Activated B cell treated with CpG ODN at 0.5 μM for 24 hours (primary cell): ENCODE results near the gene STIM2. TPM values are rescaled to one million over a fixed set of nuclear protein-coding genes. Genes with fewer than 3 reads are reported as not detected.

Source experiments
- ATAC-seq: fragments of 200-7000 bp; cut with Tn5 transposase; one replicate; pipeline ENCODE4 v1.10.0; 2021; ENCODE audit warnings: low read depth, mild to moderate bottlenecking, moderate library complexity
- CTCF ChIA-PET: fragments of 350-600 bp; sonication (Branson Sonifier 250); formaldehyde crosslinking; loops from one replicate; lab custom pipeline; 2021; ENCODE audit warnings: antibody characterized with exemption; lab: Charles Lee
- POLR2A ChIA-PET: fragments of 350-600 bp; sonication (Branson Sonifier 250); formaldehyde crosslinking; loops from one replicate; lab custom pipeline; 2021; ENCODE audit warnings: antibody characterized with exemption; lab: Charles Lee
- DNase-seq: peaks from one replicate; pipeline ENCODE4 v3.0.0; 2022
- H3K27ac Mint-ChIP-seq: one replicate; pipeline ENCODE4 v1.8.0; 2020; ENCODE audit warnings: mixed read lengths
- H3K27me3 Mint-ChIP-seq: one replicate; pipeline ENCODE4 v1.8.0; 2021; ENCODE audit warnings: mixed read lengths
- H3K36me3 Mint-ChIP-seq: one replicate; pipeline ENCODE4 v1.8.0; 2021; ENCODE audit warnings: low read depth, mixed read lengths
- H3K4me1 Mint-ChIP-seq: one replicate; pipeline ENCODE4 v1.8.0; 2021; ENCODE audit warnings: mixed read lengths
- H3K4me3 Mint-ChIP-seq: one replicate; pipeline ENCODE4 v1.8.0; 2020; ENCODE audit warnings: mild to moderate bottlenecking, mixed read lengths
- H3K9me3 Mint-ChIP-seq: one replicate; pipeline ENCODE4 v1.8.0; 2020; ENCODE audit warnings: mixed read lengths
- CTCF ChIP-seq: fragments of 200-600 bp; IDR thresholded peaks from one replicate; pipeline ENCODE4 v1.8.0; 2022; ENCODE audit warnings: antibody characterized with exemption, mild to moderate bottlenecking
- intact Hi-C: fragments of 100-400 bp; cut with micrococcal nuclease; formaldehyde crosslinking; loops from one replicate; pipeline ENCODE4 v1.15.1; 2024
- total RNA-seq: library from RNA; stranded (reverse); gene quantifications from 2 replicates; pipeline ENCODE4 v1.2.3, GENCODE V29; 2022

STIM2 gene
- total RNA-seq, 1 donor from 2014 or later, result 59.8 TPM

GRCh38 chr4:26859762-26860156 is 882 bp upstream of the STIM2 start:
- Mint-ChIP-seq H3K4me3 (peak overlapping the region; percentile 99), H3K27me3 (no peaks in the 10 kb centered on the region), H3K4me1 (peaks cover 57% of the 10 kb centered on the region), H3K27ac (peak overlapping the region; percentile 96), H3K9me3 (no peaks in the 10 kb centered on the region), H3K36me3 (peaks cover 13% of the 10 kb centered on the region)
- no peak for TF ChIP-seq CTCF
- ChIA-PET POLR2A (interaction anchor here (1.2 to 4.0 kb wide), 7 partner anchors 25 to 1018 kb away, joined by 3 to 158 read pairs (median 22); partner anchors contain the start of gene TBC1D19), CTCF (interaction anchor here (0.7 to 2.4 kb wide), 5 partner anchors 13 to 150 kb away, joined by 3 to 10 read pairs (median 5); no protein-coding TSS in a partner anchor)
- ATAC-seq, result no peak
- intact Hi-C loops, result loop anchor here (1.0 to 10.0 kb wide), 10 partner anchors 33 to 1625 kb away; partner anchors contain the start of genes PI4K2B, SMIM20 and TBC1D19
- DNase-seq, result no peak

GRCh38 chr4:26860922-26861433 is 337 bp downstream of the STIM2 start:
- intact Hi-C loops, result loop anchor here (1.0 to 10.0 kb wide), 15 partner anchors 10 to 1626 kb away; partner anchors contain the start of genes PI4K2B, SMIM20 and TBC1D19
- CTCF ChIA-PET, result interaction anchor here (0.8 to 2.4 kb wide), 9 partner anchors 23 to 149 kb away, joined by 3 to 13 read pairs (median 4); no protein-coding TSS in a partner anchor
- H3K9me3 Mint-ChIP-seq, result no peaks in the 10 kb centered on the region
- peaks cover 69% of the 10 kb centered on the region for H3K4me1 Mint-ChIP-seq
- no peaks in the 10 kb centered on the region for H3K27me3 Mint-ChIP-seq
- peak overlapping the region; percentile 96 for H3K27ac Mint-ChIP-seq
- DNase-seq, result peak; percentile 67
- peaks cover 13% of the 10 kb centered on the region for H3K36me3 Mint-ChIP-seq
- no peak for TF ChIP-seq CTCF
- ATAC-seq, result peak; percentile 3
- POLR2A ChIA-PET, result interaction anchor here (0.7 to 4.0 kb wide), 35 partner anchors 12 to 1701 kb away, joined by 3 to 158 read pairs (median 5); partner anchors contain the start of genes SEPSECS, SMIM20 and TBC1D19
- peak overlapping the region; percentile 100 for H3K4me3 Mint-ChIP-seq

- Mint-ChIP-seq H3K9me3 (no peaks in the 10 kb centered on the region), H3K4me1 (peaks cover 74% of the 10 kb centered on the region), H3K27me3 (no peaks in the 10 kb centered on the region), H3K36me3 (peaks cover 13% of the 10 kb centered on the region), H3K27ac (peak overlapping the region; percentile 100), H3K4me3 (peak overlapping the region; percentile 100)
- DNase-seq (peak; percentile 65), ATAC-seq (peak; percentile 47)
- POLR2A ChIA-PET, result interaction anchor here (0.6 to 4.0 kb wide), 38 partner anchors 11 to 1090 kb away, joined by 3 to 158 read pairs (median 5); partner anchors contain the start of genes SMIM20 and TBC1D19
- CTCF ChIA-PET, result interaction anchor here (0.8 to 2.4 kb wide), 11 partner anchors 22 to 149 kb away, joined by 3 to 13 read pairs (median 4); no protein-coding TSS in a partner anchor
- no peak for TF ChIP-seq CTCF
- intact Hi-C loops, result loop anchor here (1.0 to 10.0 kb wide), 11 partner anchors 10 to 1627 kb away; partner anchors contain the start of genes PI4K2B and SMIM20
These were observed 969 bp downstream of the STIM2 start for GRCh38 chr4:26861434-26862186.

GRCh38 chr4:26862381-26862915 is 1.8 kb downstream of the STIM2 start:
- intact Hi-C loops, result loop anchor here (5.0 to 10.0 kb wide), 5 partner anchors 35 to 1628 kb away; partner anchors contain the start of gene PI4K2B
- DNase-seq (no peak), ATAC-seq (no peak)
- Mint-ChIP-seq H3K4me3 (peak overlapping the region; percentile 100), H3K27ac (peak overlapping the region; percentile 100), H3K9me3 (no peaks in the 10 kb centered on the region), H3K27me3 (no peaks in the 10 kb centered on the region), H3K4me1 (peaks cover 73% of the 10 kb centered on the region), H3K36me3 (peaks cover 11% of the 10 kb centered on the region)
- ChIA-PET POLR2A (interaction anchor here (0.7 to 4.0 kb wide), 12 partner anchors 8 to 543 kb away, joined by 3 to 158 read pairs (median 10); partner anchors contain the start of gene TBC1D19), CTCF (interaction anchor here (1.0 to 2.2 kb wide), 5 partner anchors 22 to 145 kb away, joined by 3 to 13 read pairs (median 4); no protein-coding TSS in a partner anchor)
- TF ChIP-seq CTCF, result no peak
